Activated effector memory CD4-positive, alpha-beta T cell treated with Interleukin-2 at 50 U/mL for 16 hours (primary cell): ENCODE measurements around the gene TLN1.

ENCODE experiments used
- DNase-seq: peaks from one replicate; pipeline ENCODE4 v3.0.0-alpha.2; 2020

Gene TLN1

DNA sequence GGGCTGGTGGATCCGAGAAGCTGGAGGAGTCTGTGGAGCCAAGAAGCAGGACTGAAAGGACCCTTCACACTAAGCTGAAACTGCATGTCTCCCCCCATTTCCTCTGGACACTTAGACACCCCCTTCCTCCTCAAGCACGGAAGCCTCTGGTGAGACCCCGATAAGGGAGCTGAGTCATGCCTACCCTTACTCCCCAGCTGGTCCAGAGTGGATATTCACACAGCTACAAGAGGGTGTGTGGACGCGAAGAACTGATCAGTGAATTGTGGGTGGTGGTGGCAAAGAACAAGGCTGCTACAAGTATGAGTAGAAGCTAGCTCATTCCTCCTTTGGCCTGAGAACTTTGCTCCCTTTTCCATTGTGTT lies 4.3 kb downstream of the TLN1 start:
- no peak for DNase-seq

DNA sequence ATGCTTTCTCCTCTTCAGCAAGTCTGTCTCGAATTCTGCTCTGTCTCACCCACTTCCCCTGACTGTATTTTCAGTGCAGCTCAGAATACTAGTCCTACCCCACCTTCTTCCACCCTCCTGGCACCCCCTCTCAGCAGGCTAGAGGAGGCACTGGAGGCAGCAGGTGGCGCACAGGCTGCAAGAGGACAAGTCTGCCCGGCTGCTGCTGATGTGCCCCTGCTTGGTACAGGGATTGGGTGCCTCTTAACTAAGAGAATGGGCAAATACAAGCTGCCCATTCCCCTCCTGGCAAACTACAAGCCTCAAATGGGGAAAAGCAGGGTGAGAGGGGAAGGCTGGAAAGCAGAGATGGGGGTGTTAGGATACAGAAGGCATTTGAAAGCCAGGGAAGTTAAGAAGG lies 5.1 kb downstream of the TLN1 start:
- DNase-seq, result no peak

DNA sequence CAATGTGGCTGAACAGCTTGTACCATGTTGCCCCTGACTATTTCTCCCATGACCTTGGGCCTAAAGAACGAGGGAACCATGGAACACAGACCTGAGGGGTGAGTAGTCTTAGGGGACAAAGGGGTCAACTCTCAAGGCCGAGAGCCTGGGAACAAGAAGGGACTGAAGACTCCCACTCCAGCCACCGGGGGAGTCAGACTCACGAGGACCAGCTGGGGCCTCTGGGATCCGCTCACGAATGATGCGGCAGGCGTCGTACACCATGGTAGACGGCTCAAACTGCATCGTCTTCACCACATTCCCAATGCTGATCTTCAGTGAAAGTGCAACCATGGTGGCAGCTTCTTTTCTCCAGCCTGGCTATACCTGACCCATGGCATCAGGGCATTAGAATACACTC lies 6.6 kb downstream of the TLN1 start:
- no peak for DNase-seq

DNA sequence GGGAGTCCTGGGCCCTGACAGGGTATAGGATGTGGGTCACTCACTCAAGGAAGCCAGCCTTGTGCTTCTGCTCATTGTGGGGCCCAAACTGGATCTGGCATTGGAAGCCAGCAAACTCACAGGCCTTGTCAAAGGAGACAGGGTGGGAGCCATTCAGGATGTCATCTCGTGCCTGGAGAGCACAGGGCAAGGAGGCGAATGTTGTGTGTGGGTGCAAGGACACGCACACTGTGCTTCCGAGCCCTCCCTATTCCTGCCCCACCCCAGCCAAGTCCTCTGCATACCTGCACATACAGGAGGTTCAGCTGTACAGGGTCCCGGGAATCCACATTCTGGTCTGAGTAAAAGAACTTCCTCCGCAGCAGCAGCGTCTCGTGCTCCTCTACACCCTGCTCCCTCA lies 8.1 kb downstream of the TLN1 start:
- DNase-seq, result no peak

DNA sequence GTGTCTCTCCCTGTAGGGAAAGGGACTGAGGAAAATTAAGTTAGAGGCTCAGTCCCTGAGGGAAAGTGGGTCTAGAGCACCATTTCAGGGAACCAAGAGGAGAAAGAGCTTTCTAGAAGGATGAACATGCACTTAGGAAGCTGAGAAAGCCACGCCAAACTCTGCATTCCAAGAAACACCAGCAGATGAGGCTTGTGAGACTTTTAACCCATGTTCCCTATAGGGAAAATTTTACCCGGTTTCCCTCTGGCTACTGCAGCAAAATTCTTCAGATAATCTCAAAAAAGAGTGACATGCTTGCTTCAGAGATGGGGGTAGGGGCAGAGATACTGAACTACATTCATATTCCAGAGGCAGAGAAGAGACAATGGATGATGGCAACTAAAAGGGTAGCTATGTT lies 8.6 kb downstream of the TLN1 start:
- no peak for DNase-seq

DNA sequence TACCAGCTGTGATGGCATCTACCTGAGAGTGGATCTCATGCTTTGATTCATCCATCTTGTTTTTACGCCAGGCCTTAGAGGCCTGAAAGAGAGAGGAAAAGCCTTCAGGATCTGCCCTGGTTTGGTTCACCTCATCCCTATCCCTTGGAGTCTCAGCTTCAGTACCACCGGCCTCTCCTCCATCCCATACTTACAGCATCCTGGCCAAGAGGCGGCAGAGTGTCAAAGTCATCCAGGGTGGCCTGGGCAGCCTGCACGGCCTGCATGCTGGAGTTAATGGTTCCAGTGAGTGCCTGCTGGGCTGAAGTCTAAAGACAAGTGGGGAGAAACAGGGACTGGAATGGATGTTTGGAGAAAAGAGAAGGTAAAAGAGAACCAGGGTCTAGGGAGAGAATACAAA lies 12.4 kb downstream of the TLN1 start:
- no peak for DNase-seq

DNA sequence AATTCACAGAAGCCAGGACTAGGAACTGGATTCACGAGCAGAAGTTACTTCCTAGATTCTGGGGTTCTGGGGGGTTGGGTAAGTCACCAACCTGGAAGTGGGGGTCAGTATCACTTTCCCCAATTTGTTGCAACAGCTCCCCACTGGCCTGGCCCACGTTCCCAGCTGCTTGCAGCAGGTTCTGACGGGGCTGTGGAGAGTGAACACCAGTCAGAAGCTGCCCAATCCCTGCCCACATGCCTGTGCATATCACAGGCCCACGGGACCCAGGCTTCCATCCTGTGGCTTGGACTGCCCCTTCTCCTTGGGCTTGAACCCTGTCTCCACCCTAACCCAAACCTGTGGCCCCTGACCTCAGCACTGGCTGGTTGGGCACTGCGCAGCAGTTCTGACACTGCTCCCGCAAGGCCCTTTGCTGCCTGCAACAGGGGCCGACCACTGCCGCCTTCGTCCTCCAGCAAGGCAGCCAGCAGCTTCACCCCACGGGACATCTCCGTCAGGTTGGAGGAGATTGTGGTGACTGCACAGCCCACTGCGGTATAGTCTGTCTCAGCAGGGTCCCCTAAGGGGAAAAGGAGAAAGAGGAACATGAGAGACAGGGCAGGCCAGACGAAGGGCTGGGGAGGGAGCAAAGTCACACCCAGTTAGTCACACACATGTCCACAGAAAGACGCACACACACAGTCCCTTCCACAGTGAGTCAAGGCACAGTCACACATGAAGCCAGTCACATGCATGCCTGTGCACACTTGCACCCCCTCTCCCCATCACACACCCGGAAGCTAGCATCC lies 13.1 kb downstream of the TLN1 start:
- no peak for DNase-seq

DNA sequence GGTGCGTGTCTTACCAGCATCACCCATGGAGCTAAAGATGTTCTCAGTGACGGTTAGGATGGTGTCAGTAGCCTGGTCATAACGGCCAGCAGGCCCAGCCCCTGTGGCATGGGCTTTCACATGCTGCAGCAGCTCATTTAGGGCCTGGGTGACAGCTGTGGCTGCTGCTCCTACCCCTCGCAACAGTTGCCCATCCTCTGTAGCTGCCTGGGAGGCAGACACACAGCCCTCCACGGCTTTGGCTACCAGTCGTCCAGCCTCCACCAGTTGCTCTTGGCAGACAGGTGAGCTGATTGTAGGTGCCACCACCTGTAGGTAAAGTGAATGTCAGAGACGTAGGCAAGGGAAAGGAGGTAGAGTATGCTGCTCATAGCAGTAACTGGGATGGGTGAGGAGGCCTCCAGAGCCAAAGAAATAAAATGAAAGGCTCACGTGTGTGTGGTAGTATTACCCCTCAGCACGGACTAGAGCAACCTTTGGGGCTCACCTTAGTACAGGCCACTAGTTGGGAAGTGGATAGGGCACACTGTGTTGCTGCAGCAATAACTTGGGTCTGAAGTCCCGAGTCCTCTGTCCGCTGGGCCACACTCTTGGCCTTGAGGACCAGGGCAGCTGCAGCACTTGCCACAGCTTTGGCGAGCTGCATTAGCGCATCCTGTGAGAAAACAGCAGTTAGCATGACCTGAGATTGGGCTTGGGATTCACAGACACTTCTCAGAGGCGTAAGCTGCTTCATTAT lies 14.7 kb downstream of the TLN1 start:
- no peak for DNase-seq

DNA sequence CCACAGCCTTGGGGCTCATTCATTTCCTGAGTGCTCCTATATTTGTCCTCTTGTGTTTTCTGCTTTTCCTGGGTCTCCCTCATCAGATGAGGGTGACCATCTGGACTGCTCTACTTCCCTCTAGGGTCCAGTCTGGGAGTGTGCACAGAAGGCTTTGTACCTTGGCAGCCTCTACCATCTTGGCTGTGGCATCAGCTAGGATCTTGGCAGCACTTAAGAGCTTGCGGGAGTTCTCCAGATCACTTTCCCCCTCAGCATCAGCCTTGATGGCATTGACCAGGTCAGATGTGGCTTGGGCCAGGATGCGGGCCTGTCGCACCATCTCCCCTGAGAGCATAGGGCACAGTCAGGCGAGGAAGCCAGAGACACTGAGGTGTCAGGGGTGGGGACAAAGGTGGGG lies 15.8 kb downstream of the TLN1 start:
- DNase-seq, result no peak

DNA sequence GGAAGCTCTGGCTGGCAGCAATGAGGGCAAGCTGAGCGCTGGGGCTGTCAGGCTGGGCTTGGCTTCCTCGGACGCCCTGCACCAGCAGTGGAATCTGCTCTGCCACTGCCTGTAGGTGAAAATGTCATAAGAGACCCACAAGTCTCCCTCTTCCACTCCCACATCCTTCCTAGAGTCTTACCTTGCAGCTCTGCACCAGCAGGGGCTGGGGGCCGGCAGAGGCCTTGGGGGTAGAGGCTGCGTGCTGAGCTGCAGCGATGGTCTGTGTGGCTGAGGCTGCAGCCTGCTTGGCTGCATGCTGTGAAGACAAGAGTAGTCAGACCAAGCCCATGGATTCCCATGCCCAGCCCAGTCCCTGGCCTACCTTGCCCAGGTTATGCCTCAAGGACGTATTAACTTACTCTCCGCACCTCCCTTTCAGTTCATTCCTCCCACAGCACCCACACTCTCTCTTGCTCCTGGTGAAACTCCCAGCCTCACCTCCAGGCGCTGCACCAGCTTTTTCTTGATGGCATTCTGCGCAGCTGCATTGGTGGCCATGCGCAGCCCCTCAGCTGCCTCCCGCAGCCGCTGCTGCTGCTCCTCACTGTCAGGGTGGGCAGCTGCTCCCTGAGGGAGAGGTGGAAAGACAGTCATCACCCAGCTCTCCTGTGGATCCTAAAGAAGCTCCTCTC lies 17.3 kb downstream of the TLN1 start:
- DNase-seq, result no peak

DNA sequence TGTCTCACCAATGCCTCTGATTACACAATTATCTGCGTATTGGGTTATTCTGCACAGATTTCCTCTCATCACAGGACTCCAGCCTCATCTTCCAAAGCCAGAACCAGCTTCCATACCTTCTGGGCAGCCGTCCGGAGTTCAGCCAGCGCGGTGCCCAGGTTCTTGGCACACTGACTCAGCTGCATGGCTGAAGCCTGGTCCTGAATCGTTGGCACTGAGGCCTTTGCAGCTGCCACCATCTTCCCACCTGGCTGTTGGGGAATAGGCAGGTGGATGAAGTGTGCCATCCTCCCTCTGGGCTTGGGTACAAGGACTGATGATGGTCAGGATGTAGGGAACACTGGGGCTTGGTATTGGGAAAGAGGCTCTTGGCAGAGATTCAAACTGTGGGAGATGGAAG lies 17.9 kb downstream of the TLN1 start:
- no peak for DNase-seq

DNA sequence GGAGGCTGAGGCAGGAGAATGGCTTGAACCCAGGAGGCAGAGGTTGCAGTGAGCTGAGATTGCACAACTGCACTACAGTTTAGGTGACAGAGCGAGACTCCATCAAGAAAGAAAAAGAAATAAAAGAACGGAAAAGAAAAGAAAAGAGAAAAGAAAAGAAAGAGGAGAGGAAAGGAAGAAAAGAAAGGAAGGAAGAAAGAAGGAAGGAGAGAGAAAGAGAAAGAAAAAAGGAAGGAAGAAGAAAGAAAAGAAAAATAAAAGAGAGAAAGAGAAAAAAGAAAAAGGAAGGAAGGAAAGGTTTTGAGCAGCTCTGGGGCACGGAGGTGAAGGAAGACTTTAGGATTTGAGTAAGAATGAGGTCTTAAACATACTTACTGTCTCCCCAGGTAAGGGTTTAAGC lies 18.4 kb downstream of the TLN1 start:
- no peak for DNase-seq

DNA sequence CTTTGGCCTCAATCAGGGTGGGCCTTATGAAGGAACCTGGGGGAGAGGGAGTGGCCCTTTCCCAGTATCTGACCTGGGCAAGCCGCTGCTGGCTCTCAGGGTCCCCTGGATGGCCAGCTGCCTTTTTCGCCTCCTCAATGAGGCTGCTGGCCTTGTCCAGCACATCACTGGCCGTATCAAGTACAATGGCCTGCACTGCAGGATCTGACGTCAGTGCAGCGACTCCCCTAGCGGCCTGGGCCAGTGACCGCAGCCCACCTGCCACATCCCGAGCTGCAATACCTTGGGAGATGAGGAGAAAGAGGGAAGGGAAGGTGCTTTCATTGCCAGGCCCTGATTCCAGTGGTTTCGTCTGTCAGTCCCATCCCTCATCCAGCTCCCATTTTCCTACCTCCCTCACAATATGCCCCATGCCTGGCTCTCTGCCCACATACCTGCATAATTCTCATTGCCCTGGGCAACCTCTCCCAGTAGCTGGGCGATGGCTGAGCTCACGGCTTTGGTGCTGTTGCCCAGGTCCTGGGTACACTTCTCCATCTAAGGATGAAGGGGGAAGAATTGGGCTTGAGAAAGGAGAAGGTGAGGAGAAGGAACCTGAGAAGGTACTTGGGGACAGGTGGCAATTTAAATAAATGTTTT lies 19.1 kb downstream of the TLN1 start:
- no peak for DNase-seq

DNA sequence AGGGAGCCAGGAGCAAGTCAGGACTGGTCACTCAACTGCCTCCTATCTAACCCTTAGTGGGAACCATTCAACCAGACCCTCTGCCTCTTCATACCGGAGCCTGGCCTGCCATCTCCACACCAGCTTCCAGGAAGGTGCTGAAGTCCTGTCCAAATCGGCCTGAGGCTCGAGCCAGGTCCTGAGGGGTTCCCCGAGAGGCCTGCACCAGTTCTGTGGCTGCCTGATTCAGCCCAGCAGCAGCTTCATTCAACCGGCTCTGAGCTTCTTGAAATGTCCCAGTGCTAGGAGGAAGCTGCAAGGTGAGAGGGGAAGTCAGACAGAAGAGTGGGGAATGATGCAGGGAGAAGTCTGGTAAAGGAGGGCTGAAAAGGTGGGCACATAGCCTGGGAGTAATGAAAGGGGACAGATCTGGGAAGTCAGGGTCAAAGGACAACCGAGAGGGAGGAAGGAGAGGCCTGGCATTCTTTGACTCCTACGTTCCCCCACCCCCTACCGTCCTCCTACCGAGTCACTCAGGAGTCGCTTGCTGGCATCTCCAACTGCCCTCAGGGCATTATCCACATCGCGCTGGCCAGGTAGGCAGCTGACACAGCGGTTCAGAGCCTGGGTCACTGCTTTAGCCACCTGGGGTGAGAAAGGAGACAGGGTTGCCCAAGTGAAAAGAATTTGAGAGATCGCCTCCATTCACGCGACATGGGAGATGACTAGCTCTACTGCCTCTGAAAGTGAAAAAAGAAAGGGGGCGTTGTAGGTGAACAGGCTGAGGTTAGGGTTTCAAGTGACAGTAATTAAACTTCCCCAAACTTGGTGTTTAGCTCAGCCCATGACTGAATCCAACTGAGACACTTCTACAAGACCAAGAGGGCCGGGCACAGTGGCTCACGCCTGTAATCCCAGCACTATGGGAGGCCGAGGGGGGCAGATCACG lies 20.2 kb downstream of the TLN1 start:
- DNase-seq, result no peak

DNA sequence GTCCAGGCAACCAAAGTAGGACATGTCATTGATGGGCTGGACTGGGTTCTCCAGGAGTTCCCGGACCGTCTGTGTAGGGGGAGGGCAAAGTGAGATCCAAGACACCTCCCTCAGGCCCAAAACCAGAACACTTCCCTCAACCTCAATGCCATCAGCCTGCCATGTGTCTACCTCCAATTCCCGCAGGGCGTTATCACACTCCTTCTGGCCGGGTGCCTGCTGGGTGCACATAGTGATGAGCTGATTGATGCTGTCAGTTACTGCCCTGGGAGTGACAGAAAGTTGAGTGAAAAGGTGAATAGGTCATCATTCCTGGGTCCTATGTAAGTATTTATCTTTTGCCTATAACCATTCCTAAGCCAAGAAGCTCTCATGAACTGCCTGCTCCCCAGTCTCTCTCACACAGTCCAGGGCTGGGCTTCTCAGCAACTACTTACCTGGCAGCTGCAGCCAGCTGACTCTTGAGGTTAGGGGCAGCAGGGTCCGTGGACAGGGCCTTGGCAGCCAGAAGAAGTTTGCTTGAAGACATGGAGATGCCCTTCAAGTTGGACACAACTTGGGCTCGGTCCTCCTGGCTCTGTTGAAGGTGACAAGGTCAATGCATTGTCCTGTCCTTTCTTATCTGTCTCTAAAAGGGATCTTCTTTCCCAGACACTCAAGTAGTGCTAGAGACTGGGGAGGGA lies 21.0 kb downstream of the TLN1 start:
- DNase-seq, result no peak

DNA sequence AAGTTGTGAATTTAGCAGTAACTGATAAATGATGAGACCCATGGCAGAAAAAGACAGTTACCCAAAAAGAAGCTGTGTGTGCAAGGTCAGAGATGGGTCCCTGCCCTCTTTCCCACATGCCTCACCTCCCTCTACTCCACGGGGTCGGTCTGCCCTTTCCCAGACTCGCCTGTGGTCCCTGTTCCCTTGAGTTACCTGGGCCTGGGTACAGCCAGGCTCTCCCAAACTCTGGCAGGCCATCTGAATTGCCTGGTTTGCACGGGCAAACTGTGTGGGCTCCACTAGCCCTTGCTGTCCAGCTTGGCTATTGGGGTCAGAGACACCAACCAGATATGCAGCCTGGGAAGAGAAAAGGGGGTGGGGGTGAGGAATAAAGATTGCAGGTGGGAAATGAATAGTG lies 23.8 kb downstream of the TLN1 start:
- DNase-seq, result no peak

DNA sequence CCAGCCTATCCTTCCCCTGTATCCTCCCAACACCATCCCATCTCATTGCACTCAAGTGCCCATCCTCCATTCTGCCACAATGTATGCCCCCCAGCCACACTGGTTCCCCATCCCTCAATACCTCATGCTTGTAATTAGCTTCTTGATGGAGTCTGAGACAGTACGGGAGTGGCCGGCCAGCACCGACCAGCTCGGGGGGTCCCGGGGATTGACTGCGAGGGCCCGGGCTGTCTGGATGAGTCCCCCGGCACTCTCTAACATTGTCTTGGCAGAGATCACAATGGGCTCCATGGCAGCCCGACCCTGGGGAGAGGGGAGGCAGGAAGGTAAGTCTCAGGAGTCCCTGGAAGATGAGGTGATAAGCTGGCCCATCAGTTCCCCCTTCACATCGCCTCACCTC lies 25.0 kb downstream of the TLN1 start:
- DNase-seq, result no peak

DNA sequence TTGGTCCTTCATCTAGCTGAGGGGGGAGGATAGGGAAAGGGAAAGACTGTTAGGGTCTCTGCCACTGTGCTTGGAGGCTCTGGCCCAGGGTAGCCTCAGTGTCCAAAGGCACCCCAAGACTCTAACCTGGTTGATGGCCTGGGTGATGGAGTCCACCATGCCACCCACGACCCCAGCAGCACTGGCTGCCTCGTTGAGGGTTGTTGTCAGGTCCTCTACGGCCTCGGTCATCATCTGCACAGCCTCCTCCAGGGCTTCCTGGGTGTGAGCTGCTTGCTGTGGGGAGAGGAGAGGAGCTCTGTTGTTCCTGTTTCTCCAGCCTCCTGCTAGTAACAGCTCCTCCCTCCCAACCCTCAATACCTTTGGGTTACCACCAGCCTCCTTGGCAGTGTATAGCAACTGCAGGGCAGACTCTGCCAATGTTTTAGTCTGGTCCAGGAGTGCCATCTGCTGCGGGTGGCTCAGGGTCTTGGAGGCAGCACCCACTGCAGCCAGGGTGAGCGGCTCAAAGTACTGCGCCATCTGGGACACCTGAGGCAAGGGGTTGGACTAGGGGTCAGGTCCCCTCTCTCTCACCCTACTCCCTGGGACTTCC lies 26.1 kb downstream of the TLN1 start:
- no peak for DNase-seq

DNA sequence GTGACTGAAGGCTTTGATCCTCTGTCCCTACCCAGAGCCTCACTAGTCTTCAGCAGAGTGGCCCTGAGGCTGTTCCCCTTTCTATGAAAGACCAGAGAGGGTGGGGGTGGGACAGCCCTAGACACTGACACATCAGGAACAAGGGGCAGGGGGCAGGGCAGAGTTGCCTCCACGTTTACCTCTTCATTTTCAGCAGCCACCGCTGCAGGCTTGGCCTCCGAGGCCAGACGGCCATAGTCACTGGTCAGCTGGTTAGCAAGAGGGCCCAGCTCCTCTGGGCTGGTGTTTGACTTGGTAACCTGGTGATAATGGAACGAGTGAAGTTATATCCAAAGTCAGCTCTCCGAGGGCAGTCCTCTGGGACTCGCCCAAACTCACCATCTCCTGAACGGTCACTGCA lies 26.6 kb downstream of the TLN1 start:
- DNase-seq, result no peak

DNA sequence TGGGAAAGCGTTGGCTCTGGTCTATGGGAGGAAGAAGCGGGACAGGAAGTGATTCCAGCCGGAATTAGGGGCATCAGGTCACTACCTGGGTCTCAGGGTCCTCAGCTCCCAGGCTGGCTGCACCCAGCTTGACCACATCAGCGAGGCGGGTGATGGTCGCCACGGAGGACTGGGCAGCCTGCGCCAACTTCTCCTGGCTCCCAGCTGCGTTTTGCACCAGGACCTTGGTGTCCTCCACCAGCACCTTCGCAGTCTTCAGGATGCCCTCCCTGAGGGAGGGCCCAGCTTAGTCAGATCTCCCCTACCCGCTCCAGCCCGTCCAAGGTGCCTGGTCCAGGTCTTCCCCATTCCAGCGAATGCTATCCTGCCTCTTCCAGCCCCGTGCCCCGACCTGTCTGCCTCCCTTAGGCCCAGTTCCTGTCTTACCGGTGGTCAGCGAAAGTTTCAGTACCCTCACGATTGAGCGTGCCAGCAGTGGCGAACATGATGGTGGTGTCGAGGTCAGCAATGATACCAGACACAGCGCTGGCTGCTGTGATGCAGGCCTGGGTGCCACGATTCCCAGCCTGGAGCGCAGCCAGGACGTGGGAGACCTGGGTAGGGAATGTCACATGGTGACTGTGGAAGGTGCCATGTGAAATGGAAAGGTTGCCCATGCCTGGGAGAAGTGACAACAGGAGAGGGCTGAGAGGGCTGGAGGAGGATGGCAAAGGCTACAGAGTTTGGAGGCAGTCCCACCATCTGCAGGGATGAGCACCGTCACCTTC lies 27.9 kb downstream of the TLN1 start:
- DNase-seq, result no peak

DNA sequence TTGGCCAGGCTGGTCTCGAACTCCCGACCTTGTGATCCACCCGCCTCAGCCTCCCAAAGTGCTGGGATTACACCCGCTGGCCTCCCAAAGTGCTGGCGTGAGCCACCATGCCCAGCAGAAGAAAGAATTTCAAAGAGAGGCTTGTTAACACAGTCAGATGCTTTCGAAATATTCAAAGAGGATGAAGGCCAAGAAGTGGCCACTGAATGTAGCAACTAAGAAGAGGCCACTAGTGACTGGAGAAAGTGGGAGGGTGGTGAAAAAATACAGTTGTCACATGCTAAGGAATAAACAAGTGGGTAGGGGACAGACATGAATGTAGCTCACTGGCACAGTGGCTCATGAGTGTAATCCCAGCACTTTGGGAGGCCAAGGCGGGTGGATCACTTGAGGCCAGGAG lies 29.3 kb downstream of the TLN1 start:
- DNase-seq, result no peak
